PFSK-1 (cell line): Measurements from ENCODE around the gene PCK2.

Experiments
- POLR2AphosphoS5 ChIP-seq: IDR thresholded peaks from 2 replicates; pipeline ENCODE4 v1.6.1; 2012; ENCODE audit warnings: low read depth, mild to moderate bottlenecking, control low read depth, low read length, moderate library complexity
- REST ChIP-seq, 2 experiments: IDR thresholded peaks; 2 replicates each; pipeline versions ENCODE4 v1.6.1 to v1.8.0; 2011 to 2012; ENCODE audit warnings: low read depth in 2 of 2, low read length in 2 of 2, control low read depth in 1 of 2, inconsistent platforms in 1 of 2, mild to moderate bottlenecking in 1 of 2, moderate library complexity in 1 of 2; ENCODE audit not compliant: insufficient read depth in 1 of 2
- TAF1 ChIP-seq: IDR thresholded peaks from 2 replicates; pipeline ENCODE4 v1.6.1; 2012; ENCODE audit warnings: low read length, control low read depth, borderline replicate concordance; ENCODE audit not compliant: insufficient read depth

DNA sequence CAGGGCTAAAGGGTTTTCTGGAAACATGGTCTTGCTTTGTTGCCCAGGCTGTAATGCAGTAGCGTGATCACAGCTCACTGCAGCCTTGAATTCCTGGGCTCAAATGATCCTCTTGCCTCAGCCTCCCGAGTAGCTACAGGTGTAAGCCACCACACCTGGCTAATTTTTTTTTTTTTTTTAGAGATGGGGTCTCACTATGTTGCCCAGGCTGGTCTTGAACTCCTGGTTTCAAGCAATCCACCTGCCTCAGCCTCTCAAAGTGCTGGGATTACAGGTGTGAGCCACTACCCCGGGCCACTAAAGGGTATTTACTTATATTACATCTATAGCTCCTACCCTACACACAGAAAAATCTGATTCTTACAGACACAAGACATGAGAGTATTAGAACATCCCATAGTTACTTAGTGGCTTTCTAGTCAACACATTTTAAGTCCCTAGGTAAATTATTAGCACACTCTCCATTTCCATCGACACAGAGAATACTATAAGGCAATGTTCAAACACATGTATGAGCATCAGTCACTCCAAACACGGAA lies 14.3 kb downstream of the PCK2 start:
- no peak for TF ChIP-seq POLR2AphosphoS5
- no peak for TF ChIP-seq TAF1
- no peak for TF ChIP-seq REST (IDR thresholded peaks at IDR 0.05; ENCODE audit: insufficient read depth in 1 of 2, low read depth in 2 of 2, low read length in 2 of 2)
